ENCODE data around the gene SLC25A39.

The SLC25A39 gene

DNA sequence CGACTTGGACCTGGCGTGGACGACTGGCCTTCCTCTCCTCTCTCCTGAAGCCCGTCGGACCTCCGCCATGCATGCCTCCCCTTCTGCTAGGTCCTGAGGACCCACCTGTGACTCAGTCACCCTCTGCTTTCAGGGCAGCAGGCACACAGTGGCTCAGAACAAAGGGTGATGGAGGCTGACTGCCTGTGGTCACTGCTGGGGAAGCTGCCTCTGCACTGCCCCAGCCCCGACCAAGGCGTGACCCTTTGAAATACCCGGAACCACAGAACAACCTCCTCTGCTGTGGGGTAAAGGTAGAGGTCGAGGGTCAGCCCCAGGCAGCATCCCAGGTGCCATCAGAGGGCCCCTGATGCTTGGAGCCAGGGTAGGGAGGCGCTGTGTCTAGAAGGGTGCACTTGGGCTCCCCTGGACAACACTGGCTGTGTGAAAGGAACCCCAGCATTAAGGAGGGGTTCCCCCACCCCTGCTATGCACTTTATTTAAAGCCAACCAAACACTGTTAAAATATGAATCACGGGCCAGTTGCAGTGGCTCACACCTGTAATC, 44.2 kb downstream of the SLC25A39 start:
- no peak for DNase-seq (ENCODE audit: low read depth in 4 of 4, low spot score in 1 of 4)

DNA sequence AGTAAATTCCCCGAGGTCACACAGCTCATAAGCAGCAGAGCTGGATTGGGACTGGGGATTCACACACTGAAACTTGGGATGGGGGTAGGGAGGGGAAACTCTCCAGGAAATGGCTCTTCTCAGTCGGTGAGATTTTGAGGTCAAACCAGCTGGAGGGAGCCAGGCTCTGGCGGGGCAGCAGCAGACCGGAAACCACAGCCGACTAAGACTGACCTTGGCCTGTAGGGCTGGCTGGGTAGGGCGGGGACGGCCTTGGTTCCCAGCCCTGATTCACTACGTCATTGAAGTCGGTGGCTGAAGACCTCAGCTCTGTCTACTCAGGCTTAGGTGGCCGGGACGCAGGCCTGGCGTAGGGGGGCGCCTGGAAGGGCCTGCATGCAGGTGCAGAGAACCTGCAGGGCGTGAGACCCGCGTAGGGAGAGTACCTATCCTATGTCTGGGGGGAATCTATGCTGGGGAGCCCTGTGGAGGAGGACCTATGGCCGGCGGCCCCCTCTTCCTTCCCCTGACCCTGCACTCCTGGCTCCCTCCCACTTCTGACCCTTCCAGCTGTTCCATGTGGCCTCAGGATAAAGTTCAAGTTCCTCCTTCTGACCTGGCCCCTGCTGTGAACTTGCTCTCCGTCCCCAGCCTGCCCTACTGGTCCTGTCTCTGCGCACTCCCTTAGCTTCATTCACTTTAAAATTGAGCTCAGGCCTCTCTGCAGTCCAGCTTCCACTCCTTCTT, 44.8 kb downstream of the SLC25A39 start:
- DNase-seq (ENCODE audit: low read depth in 4 of 4, low spot score in 1 of 4) = no peak

DNA sequence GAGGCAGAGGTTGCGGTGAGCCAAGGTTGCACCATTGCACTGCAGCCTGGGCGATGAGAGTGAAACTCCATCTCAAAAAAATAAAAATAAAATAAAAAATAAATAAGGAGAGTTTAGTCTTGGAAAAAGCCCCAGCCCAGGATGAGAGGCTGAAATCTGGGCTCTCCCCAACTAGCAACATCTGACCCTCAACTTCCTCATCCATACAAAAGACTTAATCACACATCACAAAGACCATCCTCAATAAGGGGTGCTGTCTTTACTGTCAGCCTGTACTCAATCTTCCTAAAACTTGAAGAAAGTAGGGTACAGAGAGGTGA, 45.3 kb downstream of the SLC25A39 start:
- no peak for DNase-seq (ENCODE audit: low read depth in 4 of 4, low spot score in 1 of 4)

DNA sequence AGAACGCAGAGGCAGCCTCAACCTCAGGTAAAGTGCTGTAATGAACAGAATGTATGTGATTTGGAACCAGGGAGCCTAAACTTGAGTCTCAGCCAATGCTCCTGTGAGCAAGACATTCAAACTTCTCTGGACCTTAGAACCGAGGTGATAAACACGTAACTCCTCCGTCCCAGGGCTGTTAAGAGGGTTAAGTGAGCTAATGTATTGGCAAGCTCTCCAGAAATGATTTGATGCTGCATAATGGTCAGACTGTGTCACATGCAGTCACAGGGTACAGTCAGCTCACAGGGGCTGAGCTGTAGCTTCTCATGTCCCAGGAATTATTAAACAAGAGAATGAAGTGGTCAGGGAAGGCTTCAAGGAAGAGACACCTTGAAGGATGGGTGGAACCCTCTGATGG, 46.6 kb downstream of the SLC25A39 start:
- no peak for DNase-seq (ENCODE audit: low read depth in 4 of 4, low spot score in 1 of 4)

DNA sequence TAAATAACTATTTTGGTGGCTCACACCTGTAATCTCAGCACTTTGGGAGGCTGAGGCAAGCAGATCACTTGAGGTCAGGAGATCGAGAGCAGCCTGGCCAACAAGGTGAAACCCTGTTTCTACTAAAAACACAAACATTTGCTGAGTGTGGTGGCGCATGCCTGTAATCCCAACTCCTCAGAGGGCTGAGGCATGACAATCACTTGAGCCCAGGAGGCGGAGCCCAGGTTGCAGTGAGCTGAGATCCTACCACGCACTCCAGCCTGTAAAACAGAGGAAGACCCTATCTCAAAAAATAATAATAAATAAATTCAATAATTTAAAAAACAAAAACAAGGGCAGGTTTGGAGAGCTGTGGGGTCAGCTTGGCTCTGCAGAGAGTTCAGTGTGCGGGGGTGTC, 51.0 kb downstream of the SLC25A39 start:
- DNase-seq (ENCODE audit: low read depth in 4 of 4, low spot score in 1 of 4) = no peak

DNA sequence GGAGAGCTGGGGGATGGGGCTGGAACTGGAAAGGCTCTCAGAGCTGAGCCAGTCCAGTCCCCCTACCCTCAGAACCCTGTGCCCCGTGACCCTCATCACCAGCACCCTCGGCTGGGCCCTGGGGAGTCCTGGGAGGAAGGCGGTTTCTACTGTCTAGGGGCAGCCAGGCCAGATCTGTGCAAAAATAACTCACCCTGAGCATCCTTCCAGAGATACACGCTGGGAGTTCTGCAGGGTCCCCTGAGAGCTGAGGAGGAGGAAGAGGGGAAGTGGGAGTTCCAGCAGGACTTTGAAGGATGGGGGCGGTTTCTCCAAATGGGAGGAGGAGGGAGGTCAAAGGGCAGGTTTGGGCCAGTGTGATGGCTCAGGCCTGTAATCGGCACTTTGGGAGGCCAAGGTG, 51.7 kb downstream of the SLC25A39 start:
- DNase-seq (ENCODE audit: low read depth in 4 of 4, low spot score in 1 of 4) = no peak

DNA sequence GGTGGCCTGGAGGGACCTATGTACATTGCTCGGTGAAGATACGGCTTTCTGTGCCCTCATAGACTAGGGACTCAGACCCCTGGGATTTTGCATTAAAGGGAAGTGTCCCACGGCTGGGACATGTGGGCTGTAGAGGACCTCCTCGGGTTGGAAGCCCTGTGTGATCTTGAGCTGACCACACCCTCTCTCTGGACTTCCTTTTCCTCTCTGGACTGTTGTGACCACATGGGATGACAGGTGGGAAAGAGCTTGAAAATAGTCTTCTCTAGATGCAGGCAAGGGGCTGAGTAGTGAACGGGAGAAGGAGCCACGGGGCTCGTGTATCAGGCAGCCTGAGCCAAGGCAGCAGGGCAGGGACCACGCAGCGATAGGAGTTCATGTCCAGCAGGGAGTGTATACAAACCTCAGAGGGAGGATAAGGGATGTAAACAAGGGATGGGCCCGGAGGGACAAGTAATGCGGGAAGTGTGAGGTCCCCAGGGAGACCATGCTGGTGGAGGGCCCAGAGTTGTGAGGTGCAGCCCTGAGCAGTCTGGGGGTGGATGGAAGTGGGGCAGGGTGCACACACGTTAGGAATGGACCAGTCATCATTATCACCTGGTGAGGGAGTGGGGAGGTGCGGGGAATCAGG, 52.2 kb downstream of the SLC25A39 start:
- DNase-seq (ENCODE audit: low read depth in 4 of 4, low spot score in 1 of 4) = no peak

Measured in stimulated activated CD4-positive, alpha-beta T cell treated with anti-CD3 and anti-CD28 coated beads, Interleukin-1b, Interleukin-23, amount 100 ng/mL, for 24 hours (primary cell).